Mesenchymal stem cell (in vitro differentiated cells and primary cell): Measurements from ENCODE around the gene LRP1B.
"Not testable (repeated sequence)": the region's sequence is repeated elsewhere in the genome, so short reads cannot be mapped to it uniquely, and the experiment has no call there.

Source experiments
- DNase-seq: peaks from one replicate; pipeline ENCODE4 v3.0.0-alpha.2; 2013
- H2AFZ ChIP-seq: one replicate; pipeline ENCODE4 v1.6.1; 2013; ENCODE audit warnings: low read depth, mild to moderate bottlenecking, control low read depth, inconsistent platforms, low read length, moderate library complexity
- H2AK5ac ChIP-seq: 2 replicates; pipeline ENCODE4 v1.6.1; 2013; ENCODE audit warnings: low read length, moderate library complexity, mild to moderate bottlenecking, inconsistent platforms; ENCODE audit not compliant: severe bottlenecking
- H2BK120ac ChIP-seq: one replicate; pipeline ENCODE4 v1.6.1; 2013; ENCODE audit warnings: low read depth, mild to moderate bottlenecking, inconsistent platforms, low read length, moderate library complexity
- H2BK12ac ChIP-seq, 2 experiments: one replicate each; pipeline ENCODE4 v1.6.1; 2013; ENCODE audit warnings: inconsistent platforms in 2 of 2, low read length in 2 of 2, mild to moderate bottlenecking in 2 of 2, moderate library complexity in 2 of 2, control low read depth in 1 of 2
- H2BK15ac ChIP-seq: one replicate; pipeline ENCODE4 v1.6.1; 2013; ENCODE audit warnings: mild to moderate bottlenecking, low read depth, inconsistent platforms; ENCODE audit not compliant: poor library complexity, severe bottlenecking
- H2BK5ac ChIP-seq: 2 replicates; pipeline ENCODE4 v1.6.1; 2013; ENCODE audit warnings: low read depth, mild to moderate bottlenecking, low read length, control low read depth, inconsistent platforms; ENCODE audit not compliant: poor library complexity, severe bottlenecking
- H3K14ac ChIP-seq, 2 experiments: one replicate each; pipeline ENCODE4 v1.6.1; 2013; ENCODE audit warnings: inconsistent platforms in 2 of 2, low read length in 2 of 2, control low read depth in 1 of 2, mild to moderate bottlenecking in 1 of 2, moderate library complexity in 1 of 2
- H3K18ac ChIP-seq, 2 experiments: one replicate each; pipeline ENCODE4 v1.6.1; 2013; ENCODE audit warnings: inconsistent platforms in 2 of 2, low read length in 2 of 2, control low read depth in 1 of 2, low read depth in 1 of 2, mild to moderate bottlenecking in 1 of 2
- H3K23ac ChIP-seq, 2 experiments: one replicate each; pipeline ENCODE4 v1.6.1; 2013; ENCODE audit warnings: inconsistent platforms in 2 of 2, low read length in 2 of 2, mild to moderate bottlenecking in 2 of 2, moderate library complexity in 2 of 2, control low read depth in 1 of 2
- H3K27ac ChIP-seq: 2 replicates; pipeline ENCODE4 v1.5.1; 2013; ENCODE audit warnings: mild to moderate bottlenecking, moderate library complexity, low read length, control low read depth, inconsistent platforms; ENCODE audit not compliant: poor library complexity, severe bottlenecking
- H3K27me3 ChIP-seq, 2 experiments: 2 replicates each; pipeline versions ENCODE4 v1.6.1 to v1.7.0; 2013; ENCODE audit warnings: low read length in 2 of 2, mild to moderate bottlenecking in 2 of 2, moderate library complexity in 2 of 2, control low read depth in 1 of 2, inconsistent platforms in 1 of 2; ENCODE audit not compliant: control insufficient read depth in 1 of 2, insufficient read depth in 1 of 2
- H3K36me3 ChIP-seq, 2 experiments: 2 replicates each; pipeline versions ENCODE4 v1.6.1 to v1.7.0; 2013; ENCODE audit warnings: low read length in 2 of 2, control low read depth in 1 of 2, inconsistent platforms in 1 of 2, low read depth in 1 of 2, mild to moderate bottlenecking in 1 of 2; ENCODE audit not compliant: insufficient read depth in 2 of 2, control insufficient read depth in 1 of 2
- H3K4ac ChIP-seq, 2 experiments: one replicate each; pipeline ENCODE4 v1.6.1; 2013; ENCODE audit warnings: inconsistent platforms in 2 of 2, low read length in 2 of 2, mild to moderate bottlenecking in 2 of 2, moderate library complexity in 2 of 2, control low read depth in 1 of 2, low read depth in 1 of 2
- H3K4me1 ChIP-seq: 2 replicates; pipeline ENCODE4 v1.6.1; 2013; ENCODE audit warnings: low read depth, low read length, control low read depth; ENCODE audit not compliant: control insufficient read depth, insufficient read depth
- H3K4me2 ChIP-seq: 2 replicates; pipeline ENCODE4 v1.6.1; 2013; ENCODE audit warnings: low read length, mild to moderate bottlenecking, inconsistent platforms; ENCODE audit not compliant: poor library complexity, severe bottlenecking
- H3K4me3 ChIP-seq, 2 experiments: 2 replicates each; pipeline versions ENCODE4 v1.5.1 to v1.7.0; 2013; ENCODE audit warnings: low read length in 2 of 2, mild to moderate bottlenecking in 2 of 2, control low read depth in 1 of 2, low read depth in 1 of 2; ENCODE audit not compliant: insufficient read depth in 1 of 2
- H3K79me1 ChIP-seq: replicated peaks from 2 replicates; pipeline ENCODE4 v1.6.1; 2013; ENCODE audit warnings: mild to moderate bottlenecking, control low read depth, low read length, inconsistent platforms; ENCODE audit not compliant: poor library complexity, severe bottlenecking
- H3K9ac ChIP-seq: 2 replicates; pipeline ENCODE4 v1.7.0; 2013; ENCODE audit warnings: mild to moderate bottlenecking, low read length, moderate library complexity
- H3K9me3 ChIP-seq: 2 replicates; pipeline ENCODE4 v1.7.0; 2013; ENCODE audit warnings: mild to moderate bottlenecking, low read length; ENCODE audit not compliant: control insufficient read depth
- H4K8ac ChIP-seq: one replicate; pipeline ENCODE4 v1.6.1; 2013; ENCODE audit warnings: inconsistent platforms, mild to moderate bottlenecking, low read length, moderate library complexity
- H4K91ac ChIP-seq: one replicate; pipeline ENCODE4 v1.6.1; 2013; ENCODE audit warnings: mild to moderate bottlenecking, low read length, inconsistent platforms
- WGBS: methylation state at CpG from one replicate; pipeline ENCODE4 v1.1.7; 2013; ENCODE audit warnings: mixed read lengths; 5-methylcytosine and 5-hydroxymethylcytosine counted together

The LRP1B gene

GRCh38 chr2:140964324-140964723, 1166.5 kb downstream of the LRP1B start:
- not testable (repeated sequence) for H2AK5ac ChIP-seq, H3K18ac ChIP-seq, H3K27ac ChIP-seq, H3K4me3 ChIP-seq, H2BK5ac ChIP-seq, H3K4ac ChIP-seq, H3K9me3 ChIP-seq, H3K27me3 ChIP-seq, H2BK12ac ChIP-seq, H2AFZ ChIP-seq, H3K23ac ChIP-seq, H2BK15ac ChIP-seq, H4K8ac ChIP-seq, H2BK120ac ChIP-seq, H3K14ac ChIP-seq, H3K36me3 ChIP-seq, DNase-seq, H3K9ac ChIP-seq, H3K4me2 ChIP-seq, H3K4me1 ChIP-seq, H3K79me1 ChIP-seq, H4K91ac ChIP-seq
- WGBS, result 100% methylated on average over 2 of the region's 11 CpGs

- WGBS, result 100% methylated on average over 1 of the region's 1 CpG
- H3K4ac ChIP-seq, result no peak overlapping the region
Measured at GRCh38 chr2:140949932-140950331, 1180.9 kb downstream of the LRP1B start.

GRCh38 chr2:140947236-140947635, 1183.6 kb downstream of the LRP1B start:
- no peak overlapping the region for H3K14ac ChIP-seq
- no peak overlapping the region for H2AFZ ChIP-seq
- no peak overlapping the region for H3K27ac ChIP-seq
- no peaks in the 10 kb centered on the region for H3K4me1 ChIP-seq
- H3K79me1 ChIP-seq, result no peaks in the 10 kb centered on the region
- WGBS, result 90% methylated on average over 3 of the region's 4 CpGs
- no peaks in the 10 kb centered on the region for H3K27me3 ChIP-seq
- no peak overlapping the region for H2AK5ac ChIP-seq
- H3K4me3 ChIP-seq, result no peak overlapping the region
- no peak overlapping the region for H2BK5ac ChIP-seq
- H4K91ac ChIP-seq, result no peak overlapping the region
- no peak for DNase-seq
- no peak overlapping the region for H3K9ac ChIP-seq
- no peak overlapping the region for H2BK12ac ChIP-seq
- H2BK120ac ChIP-seq, result no peak overlapping the region
- H2BK15ac ChIP-seq, result no peak overlapping the region
- no peak overlapping the region for H4K8ac ChIP-seq
- no peak overlapping the region for H3K4ac ChIP-seq
- no peak overlapping the region for H3K23ac ChIP-seq
- H3K18ac ChIP-seq, result no peak overlapping the region
- no peaks in the 10 kb centered on the region for H3K36me3 ChIP-seq
- no peak overlapping the region for H3K4me2 ChIP-seq
- H3K9me3 ChIP-seq, result no peaks in the 10 kb centered on the region

More at GRCh38 chr2:140949932-140950331, 1180.9 kb downstream of the LRP1B start:
- no peak overlapping the region for H2AFZ ChIP-seq
- H3K27me3 ChIP-seq, result no peaks in the 10 kb centered on the region
- no peaks in the 10 kb centered on the region for H3K4me1 ChIP-seq
- no peak overlapping the region for H3K23ac ChIP-seq
- H2BK12ac ChIP-seq, result no peak overlapping the region
- no peak for DNase-seq
- no peak overlapping the region for H3K4me2 ChIP-seq
- H4K91ac ChIP-seq, result no peak overlapping the region
- no peaks in the 10 kb centered on the region for H3K9me3 ChIP-seq
- no peak overlapping the region for H3K18ac ChIP-seq
- H4K8ac ChIP-seq, result no peak overlapping the region
- no peak overlapping the region for H3K4me3 ChIP-seq
- no peak overlapping the region for H2BK120ac ChIP-seq
- H2AK5ac ChIP-seq, result no peak overlapping the region
- H3K79me1 ChIP-seq, result no peaks in the 10 kb centered on the region
- H3K27ac ChIP-seq, result no peak overlapping the region
- H3K9ac ChIP-seq, result no peak overlapping the region
- no peak overlapping the region for H3K14ac ChIP-seq
- no peaks in the 10 kb centered on the region for H3K36me3 ChIP-seq
- H2BK15ac ChIP-seq, result no peak overlapping the region
- no peak overlapping the region for H2BK5ac ChIP-seq

GRCh38 chr2:140943867-140944266, 1186.9 kb downstream of the LRP1B start:
- H3K4me3 ChIP-seq, result no peak overlapping the region
- DNase-seq, result no peak
- no peak overlapping the region for H2BK120ac ChIP-seq
- no peak overlapping the region for H4K8ac ChIP-seq
- H3K4me2 ChIP-seq, result no peak overlapping the region
- no peak overlapping the region for H3K4ac ChIP-seq
- no peak overlapping the region for H3K27ac ChIP-seq
- H4K91ac ChIP-seq, result no peak overlapping the region
- H2BK15ac ChIP-seq, result no peak overlapping the region
- H3K9ac ChIP-seq, result no peak overlapping the region
- no peak overlapping the region for H2AK5ac ChIP-seq
- H2AFZ ChIP-seq, result no peak overlapping the region
- H3K23ac ChIP-seq, result no peak overlapping the region
- no peak overlapping the region for H3K14ac ChIP-seq
- peaks cover 3% of the 10 kb centered on the region for H3K9me3 ChIP-seq
- no peak overlapping the region for H2BK12ac ChIP-seq
- no peaks in the 10 kb centered on the region for H3K36me3 ChIP-seq
- no peaks in the 10 kb centered on the region for H3K4me1 ChIP-seq
- H3K18ac ChIP-seq, result no peak overlapping the region
- no peak overlapping the region for H2BK5ac ChIP-seq
- no peaks in the 10 kb centered on the region for H3K27me3 ChIP-seq
- no peaks in the 10 kb centered on the region for H3K79me1 ChIP-seq
